AG04449 (cell line): ENCODE results near the gene GRM7.

Source experiments
- CTCF ChIA-PET: fragments of 350-600 bp; formaldehyde crosslinking; extraction: SDS; loops from one replicate; lab custom pipeline; 2021; ENCODE audit warnings: antibody characterized with exemption; lab: Yijun Ruan, JAX
- POLR2A ChIA-PET: fragments of 400-600, 350-600 bp; formaldehyde crosslinking; extraction: SDS; loops from one replicate; lab custom pipeline; 2020; ENCODE audit warnings: antibody characterized with exemption, inconsistent platforms; lab: Yijun Ruan, JAX
- DNase-seq: peaks from one replicate; pipeline ENCODE4 v3.0.0-alpha.2; 2010; ENCODE audit warnings: low read depth, low spot score
- H3K4me3 ChIP-seq: 2 replicates; pipeline ENCODE4 v1.5.1; 2011; ENCODE audit warnings: low read depth, mild to moderate bottlenecking, control low read depth, low read length
- CTCF ChIP-seq: IDR thresholded peaks from one replicate; pipeline ENCODE4 v1.5.1; 2011; ENCODE audit warnings: mild to moderate bottlenecking, moderate library complexity, low read length, control low read depth, inconsistent platforms; ENCODE audit not compliant: insufficient read depth; ENCODE audit errors: missing control alignments

GRM7 gene

GRCh38 chr3:7632305-7632704, 771.4 kb downstream of the GRM7 start:
- no peak for TF ChIP-seq CTCF
- no peak for DNase-seq
- H3K4me3 ChIP-seq = no peak overlapping the region
- CTCF ChIA-PET = no interaction called here
- POLR2A ChIA-PET = no interaction called here

- ChIA-PET CTCF (no interaction called here), POLR2A (no interaction called here)
- no peak for DNase-seq
- no peak overlapping the region for H3K4me3 ChIP-seq
- TF ChIP-seq CTCF = no peak
Observed at GRCh38 chr3:7637694-7638093, 776.8 kb downstream of the GRM7 start.

DNA sequence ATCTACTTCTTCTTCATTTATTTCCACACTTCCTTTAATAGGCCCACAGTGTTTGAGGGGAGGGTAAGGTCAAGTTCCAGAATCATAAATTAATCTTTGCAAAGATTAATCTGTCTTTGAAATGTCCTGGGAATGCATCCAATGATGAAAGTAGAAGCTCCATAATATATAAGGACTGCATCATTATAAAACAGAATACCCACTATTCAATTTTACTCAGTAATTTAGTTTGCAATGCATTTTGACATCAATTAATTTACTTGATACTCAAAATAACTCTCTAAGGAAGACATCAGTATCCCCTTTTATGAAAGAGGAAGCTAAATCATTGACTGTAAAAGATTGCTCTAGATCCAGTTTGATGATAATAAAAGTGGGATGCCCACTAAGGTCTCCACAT, 777.2 kb downstream of the GRM7 start:
- no peak for TF ChIP-seq CTCF
- CTCF ChIA-PET = no interaction called here
- DNase-seq = no peak
- H3K4me3 ChIP-seq = no peak overlapping the region
- POLR2A ChIA-PET = no interaction called here

DNA sequence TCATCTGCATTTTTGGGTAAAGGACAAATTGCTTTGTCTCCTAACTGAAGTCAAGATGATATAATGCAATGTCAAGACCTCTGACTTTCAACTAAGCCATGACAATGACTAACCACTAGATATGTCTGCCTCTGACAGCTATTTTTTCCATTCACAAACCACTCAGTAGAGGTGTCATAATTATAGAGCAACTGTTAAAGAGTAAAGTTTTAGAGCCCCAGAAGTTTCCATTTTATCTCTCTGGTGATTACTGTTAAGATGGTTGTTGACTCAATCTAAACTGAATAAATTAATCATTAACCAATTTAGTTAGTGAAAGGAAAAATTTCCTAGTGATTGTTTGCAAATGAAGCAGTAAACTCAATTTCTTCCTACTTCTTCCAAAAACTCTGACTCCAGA, 779.9 kb downstream of the GRM7 start:
- no peak overlapping the region for H3K4me3 ChIP-seq
- CTCF ChIA-PET = no interaction called here
- no peak for TF ChIP-seq CTCF
- POLR2A ChIA-PET = no interaction called here
- no peak for DNase-seq

- ChIA-PET CTCF (no interaction called here), POLR2A (no interaction called here)
- H3K4me3 ChIP-seq = no peak overlapping the region
- TF ChIP-seq CTCF = no peak
- DNase-seq = no peak
Observed at GRCh38 chr3:7646851-7647250, 785.9 kb downstream of the GRM7 start.

GRCh38 chr3:7650466-7650865, 789.6 kb downstream of the GRM7 start:
- DNase-seq = no peak
- no peak overlapping the region for H3K4me3 ChIP-seq
- ChIA-PET CTCF (no interaction called here), POLR2A (no interaction called here)
- no peak for TF ChIP-seq CTCF
